ENCODE measurements around the gene ELMO1. TPM values are rescaled to one million over a fixed set of nuclear protein-coding genes. Genes with fewer than 3 reads are reported as not detected.

Gene ELMO1
- total RNA-seq, 1 experiment from 2014 or later: 1.1 TPM

- Histone ChIP-seq H3K27me3 (ENCODE audit: insufficient read depth, low read length) (peaks cover 5% of the 10 kb centered on the region; the same call in 1 of the 2 replicates), H4K20me1 (ENCODE audit: insufficient read depth) (no peaks in the 10 kb centered on the region), H3K4me3 (replicated peaks in 1 of 2; ENCODE audit: low read depth in 1 of 2, low read length in 2 of 2) (no peak overlapping the region), H3K4me2 (ENCODE audit: low read length) (no peak overlapping the region), H3K4me1 (ENCODE audit: control insufficient read depth in 1 of 2, insufficient read depth in 2 of 2, low read length in 2 of 2) (no peaks in the 10 kb centered on the region), H3K79me2 (ENCODE audit: insufficient read depth, low read length) (no peaks in the 10 kb centered on the region), H2AFZ (ENCODE audit: low read depth, low read length, poor library complexity, severe bottlenecking) (no peak overlapping the region), H3K27ac (ENCODE audit: low read depth, low read length) (no peak overlapping the region), H3K9me3 (ENCODE audit: control insufficient read depth in 1 of 2, insufficient read depth in 1 of 2, low read depth in 1 of 2, low read length in 2 of 2) (no peaks in the 10 kb centered on the region), H3K9ac (ENCODE audit: low read length) (no peak overlapping the region), H3K36me3 (ENCODE audit: control insufficient read depth in 1 of 2, insufficient read depth in 2 of 2, low read length in 2 of 2) (no peaks in the 10 kb centered on the region), H3K9me2 (ENCODE audit: insufficient read depth) (no peaks in the 10 kb centered on the region)
- TF ChIP-seq CEBPB (IDR thresholded peaks at IDR 0.05; ENCODE audit: low read depth) (no peak), FOSL1 (IDR thresholded peaks at IDR 0.05; ENCODE audit: low read depth) (no peak)
- no TSS peak for BruUV-seq (replicated peaks)
- ATAC-seq (no peak), DNase-seq (ENCODE audit: low read depth, low spot score) (no peak)
- CTCF ChIA-PET: no interaction called here
- RAD21 ChIA-PET (ENCODE audit: low non-redundant PET in 1 of 2, low total read pairs in 2 of 2, uncharacterized antibody in 2 of 2, unreplicated experiment in 2 of 2): no interaction called here
- intact Hi-C loops (cut with micrococcal nuclease): no loop called here
- POLR2A ChIA-PET: no interaction called here
Observed at GRCh38 chr7:36854652-36855051, 594.0 kb downstream of the ELMO1 start.

GRCh38 chr7:36852931-36853330 is 595.7 kb downstream of the ELMO1 start:
- ChIA-PET CTCF (no interaction called here), RAD21 (ENCODE audit: low non-redundant PET in 1 of 2, low total read pairs in 2 of 2, uncharacterized antibody in 2 of 2, unreplicated experiment in 2 of 2) (no interaction called here), POLR2A (no interaction called here)
- Histone ChIP-seq H3K36me3 (ENCODE audit: control insufficient read depth in 1 of 2, insufficient read depth in 2 of 2, low read length in 2 of 2) (no peaks in the 10 kb centered on the region), H3K27me3 (ENCODE audit: insufficient read depth, low read length) (peaks cover 5% of the 10 kb centered on the region; the same call in 1 of the 2 replicates), H3K4me1 (ENCODE audit: control insufficient read depth in 1 of 2, insufficient read depth in 2 of 2, low read length in 2 of 2) (no peaks in the 10 kb centered on the region), H3K9me2 (ENCODE audit: insufficient read depth) (no peaks in the 10 kb centered on the region), H3K79me2 (ENCODE audit: insufficient read depth, low read length) (no peaks in the 10 kb centered on the region), H3K4me2 (ENCODE audit: low read length) (no peak overlapping the region), H3K4me3 (replicated peaks in 1 of 2; ENCODE audit: low read depth in 1 of 2, low read length in 2 of 2) (no peak overlapping the region), H3K27ac (ENCODE audit: low read depth, low read length) (no peak overlapping the region), H4K20me1 (ENCODE audit: insufficient read depth) (no peaks in the 10 kb centered on the region), H3K9ac (ENCODE audit: low read length) (no peak overlapping the region), H2AFZ (ENCODE audit: low read depth, low read length, poor library complexity, severe bottlenecking) (no peak overlapping the region), H3K9me3 (ENCODE audit: control insufficient read depth in 1 of 2, insufficient read depth in 1 of 2, low read depth in 1 of 2, low read length in 2 of 2) (no peaks in the 10 kb centered on the region; a peak in 1 of 4 replicates)
- BruUV-seq (replicated peaks): no TSS peak
- intact Hi-C loops (cut with micrococcal nuclease): no loop called here
- ATAC-seq (no peak), DNase-seq (ENCODE audit: low read depth, low spot score) (no peak)
- TF ChIP-seq POLR2AphosphoS5 (IDR thresholded peaks at IDR 0.05; ENCODE audit: low read depth, low read length) (no peak), REST (IDR thresholded peaks at IDR 0.05; ENCODE audit: low read depth) (no peak), ZFX (IDR thresholded peaks at IDR 0.05) (no peak), ELF1 (IDR thresholded peaks at IDR 0.05; ENCODE audit: borderline replicate concordance, low read depth) (no peak), JUND (IDR thresholded peaks at IDR 0.05) (no peak), EZH2phosphoT487 (IDR thresholded peaks at IDR 0.05; ENCODE audit: borderline replicate concordance) (no peak), SRF (IDR thresholded peaks at IDR 0.05; ENCODE audit: low read depth) (no peak)
